ENCODE results near the gene SLC4A1AP. TPM values are rescaled to one million over a fixed set of nuclear protein-coding genes. Genes with fewer than 3 reads are reported as not detected.

The SLC4A1AP gene
- total and polyA plus RNA-seq, 9 of the 15 experiments (the other 6 are each of a cell fraction or from before 2014, with no cell fraction given), result 8.1 to 40.5 (median 35.3) TPM

GRCh38 chr2:27664154-27664574 is 475 bp downstream of the SLC4A1AP start (continued):
- TF ChIP-seq ZNF395 (CRISPR knock-in tag; IDR thresholded peaks at IDR 0.05) (no peak), ZNF76 (CRISPR knock-in tag; IDR thresholded peaks at IDR 0.05; ENCODE audit: borderline replicate concordance) (no peak), MTA3 (IDR thresholded peaks at IDR 0.05; ENCODE audit: borderline replicate concordance) (no peak), POLR2B (IDR thresholded peaks at IDR 0.05; ENCODE audit: low read depth, partially characterized antibody) (no peak), ZBTB34 (CRISPR knock-in tag; IDR thresholded peaks at IDR 0.05) (no peak), VEZF1 (CRISPR knock-in tag; IDR thresholded peaks at IDR 0.05) (no peak; the same call in 1 of the 2 replicates), LARP7 (IDR thresholded peaks at IDR 0.05) (no peak), NFRKB (IDR thresholded peaks at IDR 0.05; ENCODE audit: low read depth) (no peak), ZNF253 (CRISPR knock-in tag; conservative IDR thresholded peaks at IDR 0.05) (no peak), E2F4 (CRISPR knock-in tag; IDR thresholded peaks at IDR 0.05; ENCODE audit: low read depth) (peak; percentile 62; the same call in 1 of the 2 replicates), SREBF1 (IDR thresholded peaks at IDR 0.05; ENCODE audit: borderline replicate concordance, low read depth, low read length) (no peak), ZNF165 (CRISPR knock-in tag; IDR thresholded peaks at IDR 0.05; ENCODE audit: borderline replicate concordance) (no peak), ZNF551 (CRISPR knock-in tag; IDR thresholded peaks at IDR 0.05) (no peak), SRSF1 (IDR thresholded peaks at IDR 0.05; ENCODE audit: low read depth, low read length) (no peak), GTF3C2 (IDR thresholded peaks at IDR 0.05; ENCODE audit: borderline replicate concordance, extremely low read depth, insufficient read length) (no peak), CREM (IDR thresholded peaks at IDR 0.05; ENCODE audit: low read depth) (no peak), E2F1 (CRISPR knock-in tag; IDR thresholded peaks at IDR 0.05) (no peak), JUND (IDR thresholded peaks at IDR 0.05; ENCODE audit: borderline replicate concordance, low read depth, low read length) (no peak), JUND (tag; IDR thresholded peaks at IDR 0.05; ENCODE audit: borderline replicate concordance, low read depth, low read length) (no peak), NUFIP1 (IDR thresholded peaks at IDR 0.05; ENCODE audit: partially characterized antibody) (no peak)
